PFSK-1 (cell line): ENCODE results near the gene PHLPP1.

Experiments
- FOXP2 ChIP-seq: optimal IDR thresholded peaks from 2 replicates; pipeline ENCODE3; 2011; ENCODE audit warnings: borderline replicate concordance, control low read depth, inconsistent platforms; ENCODE audit not compliant: insufficient read depth; ENCODE audit errors: extremely low read length, extremely low read depth
- POLR2AphosphoS5 ChIP-seq: IDR thresholded peaks from 2 replicates; pipeline ENCODE4 v1.6.1; 2012; ENCODE audit warnings: low read depth, mild to moderate bottlenecking, control low read depth, low read length, moderate library complexity
- SIN3A ChIP-seq: IDR thresholded peaks from 2 replicates; pipeline ENCODE4 v1.6.1; 2012; ENCODE audit warnings: mild to moderate bottlenecking, low read length, moderate library complexity, borderline replicate concordance; ENCODE audit not compliant: insufficient read depth
- TAF1 ChIP-seq: IDR thresholded peaks from 2 replicates; pipeline ENCODE4 v1.6.1; 2012; ENCODE audit warnings: low read length, control low read depth, borderline replicate concordance; ENCODE audit not compliant: insufficient read depth
- TF ChIP-seq, protein P1 (sequence below), 2 experiments: IDR thresholded peaks; 2 replicates each; pipeline versions ENCODE4 v1.6.1 to v1.8.0; 2011 to 2012; ENCODE audit warnings: low read depth in 2 of 2, low read length in 2 of 2, control low read depth in 1 of 2, inconsistent platforms in 1 of 2, mild to moderate bottlenecking in 1 of 2, moderate library complexity in 1 of 2; ENCODE audit not compliant: insufficient read depth in 1 of 2

The PHLPP1 gene

DNA sequence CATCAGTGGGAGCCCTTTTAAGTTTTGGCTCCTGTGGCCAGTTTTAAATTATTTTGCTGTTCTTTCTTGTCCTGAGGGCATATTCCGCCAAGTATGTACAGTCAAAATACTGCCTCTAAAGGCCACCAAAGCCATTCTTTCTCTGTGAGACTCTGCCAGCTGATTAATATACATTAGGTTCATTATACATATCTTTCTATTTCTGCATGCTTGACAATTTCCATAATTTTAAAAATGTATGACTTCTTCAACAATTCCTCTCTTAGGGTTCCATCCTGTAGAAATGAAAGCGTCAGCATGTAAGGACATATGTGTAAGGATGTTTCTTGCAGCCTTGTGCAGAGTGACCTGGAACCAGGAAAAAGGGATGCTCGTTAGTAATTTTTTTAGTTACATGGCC, 291.9 kb downstream of the PHLPP1 start:
- TF ChIP-seq, protein P1, sequence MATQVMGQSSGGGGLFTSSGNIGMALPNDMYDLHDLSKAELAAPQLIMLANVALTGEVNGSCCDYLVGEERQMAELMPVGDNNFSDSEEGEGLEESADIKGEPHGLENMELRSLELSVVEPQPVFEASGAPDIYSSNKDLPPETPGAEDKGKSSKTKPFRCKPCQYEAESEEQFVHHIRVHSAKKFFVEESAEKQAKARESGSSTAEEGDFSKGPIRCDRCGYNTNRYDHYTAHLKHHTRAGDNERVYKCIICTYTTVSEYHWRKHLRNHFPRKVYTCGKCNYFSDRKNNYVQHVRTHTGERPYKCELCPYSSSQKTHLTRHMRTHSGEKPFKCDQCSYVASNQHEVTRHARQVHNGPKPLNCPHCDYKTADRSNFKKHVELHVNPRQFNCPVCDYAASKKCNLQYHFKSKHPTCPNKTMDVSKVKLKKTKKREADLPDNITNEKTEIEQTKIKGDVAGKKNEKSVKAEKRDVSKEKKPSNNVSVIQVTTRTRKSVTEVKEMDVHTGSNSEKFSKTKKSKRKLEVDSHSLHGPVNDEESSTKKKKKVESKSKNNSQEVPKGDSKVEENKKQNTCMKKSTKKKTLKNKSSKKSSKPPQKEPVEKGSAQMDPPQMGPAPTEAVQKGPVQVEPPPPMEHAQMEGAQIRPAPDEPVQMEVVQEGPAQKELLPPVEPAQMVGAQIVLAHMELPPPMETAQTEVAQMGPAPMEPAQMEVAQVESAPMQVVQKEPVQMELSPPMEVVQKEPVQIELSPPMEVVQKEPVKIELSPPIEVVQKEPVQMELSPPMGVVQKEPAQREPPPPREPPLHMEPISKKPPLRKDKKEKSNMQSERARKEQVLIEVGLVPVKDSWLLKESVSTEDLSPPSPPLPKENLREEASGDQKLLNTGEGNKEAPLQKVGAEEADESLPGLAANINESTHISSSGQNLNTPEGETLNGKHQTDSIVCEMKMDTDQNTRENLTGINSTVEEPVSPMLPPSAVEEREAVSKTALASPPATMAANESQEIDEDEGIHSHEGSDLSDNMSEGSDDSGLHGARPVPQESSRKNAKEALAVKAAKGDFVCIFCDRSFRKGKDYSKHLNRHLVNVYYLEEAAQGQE (IDR thresholded peaks at IDR 0.05; ENCODE audit: insufficient read depth in 1 of 2, low read depth in 2 of 2, low read length in 2 of 2) = no peak
- no peak for TF ChIP-seq POLR2AphosphoS5
- TF ChIP-seq FOXP2 = no peak
- TF ChIP-seq SIN3A = no peak
- TF ChIP-seq TAF1 = no peak

DNA sequence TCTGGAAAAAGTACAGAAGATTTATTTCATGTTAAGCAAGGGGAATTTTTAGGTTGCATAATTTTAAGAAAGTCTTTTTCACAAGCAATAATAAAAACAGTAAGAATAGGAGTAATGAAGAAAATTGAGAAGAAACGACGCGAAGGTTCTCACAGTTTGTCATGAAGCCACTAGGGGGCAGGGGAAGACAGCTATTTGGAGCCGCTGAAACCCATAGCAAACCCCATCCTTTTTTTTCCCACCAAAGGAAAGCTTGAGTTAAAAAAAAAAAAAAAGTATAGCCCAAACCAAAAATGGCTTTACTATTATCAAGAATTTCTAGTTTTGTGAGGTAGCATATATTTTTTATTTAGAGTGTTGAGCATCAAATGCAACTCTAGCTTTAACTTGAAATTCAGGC, 300.9 kb downstream of the PHLPP1 start:
- TF ChIP-seq FOXP2 = no peak
- TF ChIP-seq TAF1 = no peak
- TF ChIP-seq POLR2AphosphoS5 = no peak
- TF ChIP-seq SIN3A = no peak
- TF ChIP-seq, protein P1 (IDR thresholded peaks at IDR 0.05; ENCODE audit: insufficient read depth in 1 of 2, low read depth in 2 of 2, low read length in 2 of 2) = no peak

DNA sequence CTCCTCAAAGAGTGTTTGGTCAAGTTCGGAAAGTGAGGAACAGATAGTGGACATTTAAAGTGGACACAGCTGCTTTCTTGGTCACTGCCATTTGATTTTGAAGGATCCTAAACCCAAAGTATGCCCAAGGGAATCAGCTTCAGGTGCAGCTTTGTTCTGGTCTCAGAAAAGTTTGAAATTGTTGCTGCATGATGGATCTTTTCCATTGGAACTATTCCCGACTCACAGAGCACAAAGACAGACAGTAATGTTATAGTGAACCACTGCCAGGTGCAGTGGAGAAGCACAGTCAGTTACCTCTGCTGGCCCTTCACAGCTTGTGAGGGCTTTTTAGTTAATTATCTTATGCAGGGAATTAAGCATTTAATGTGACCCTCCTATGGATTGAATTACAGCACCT, 301.7 kb downstream of the PHLPP1 start:
- TF ChIP-seq TAF1 = no peak
- TF ChIP-seq FOXP2 = no peak
- TF ChIP-seq POLR2AphosphoS5 = no peak
- no peak for TF ChIP-seq SIN3A
- TF ChIP-seq, protein P1 (IDR thresholded peaks at IDR 0.05; ENCODE audit: insufficient read depth in 1 of 2, low read depth in 2 of 2, low read length in 2 of 2) = no peak

DNA sequence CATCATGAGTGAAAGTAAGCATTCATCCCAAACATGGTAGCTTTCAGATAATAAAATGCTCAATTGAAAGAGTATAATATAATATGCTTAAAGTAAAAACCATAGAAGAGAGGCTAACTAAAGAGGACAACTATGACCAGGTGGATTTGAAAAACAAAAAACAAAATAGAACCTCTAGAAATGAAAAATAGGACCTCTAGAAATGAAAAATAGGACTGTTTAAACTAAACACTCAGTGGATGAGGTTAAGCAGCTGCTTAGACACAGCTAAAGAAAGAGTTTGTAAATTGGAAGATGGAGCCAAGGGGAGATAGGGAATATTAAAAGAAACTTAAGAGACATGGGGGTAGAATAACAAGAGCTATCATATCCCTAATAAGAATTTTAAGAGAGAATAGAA, 302.6 kb downstream of the PHLPP1 start:
- TF ChIP-seq SIN3A = no peak
- TF ChIP-seq POLR2AphosphoS5 = no peak
- no peak for TF ChIP-seq FOXP2
- TF ChIP-seq TAF1 = no peak
- TF ChIP-seq, protein P1 (IDR thresholded peaks at IDR 0.05; ENCODE audit: insufficient read depth in 1 of 2, low read depth in 2 of 2, low read length in 2 of 2) = no peak

DNA sequence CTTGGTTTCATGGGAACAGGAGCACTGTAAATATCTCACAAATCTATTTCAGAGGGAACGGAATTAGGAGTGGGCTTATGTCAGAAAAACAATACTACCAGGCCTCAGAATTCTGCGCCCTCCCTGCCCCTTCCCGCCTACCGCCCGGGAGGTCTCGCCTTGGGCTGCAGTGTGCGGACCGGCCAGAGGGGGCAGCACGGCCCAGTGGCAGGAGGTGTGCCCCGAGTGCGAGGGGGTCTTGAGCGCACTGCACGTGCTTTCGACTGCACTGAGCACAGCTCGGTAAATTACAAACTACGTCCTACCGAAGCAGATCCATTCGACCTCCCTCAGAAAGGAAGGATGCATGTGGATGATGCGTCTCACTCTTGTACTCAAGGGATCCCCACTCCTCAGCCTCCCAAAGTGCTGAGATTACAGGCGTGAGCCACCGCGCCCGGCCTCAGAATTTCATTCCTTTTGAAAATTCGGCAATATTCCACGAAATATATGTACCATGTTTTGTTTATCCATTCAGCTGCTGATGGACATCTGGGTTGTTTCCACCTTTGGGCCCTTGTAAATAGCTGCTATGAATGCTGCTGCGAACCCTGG, 307.2 kb downstream of the PHLPP1 start:
- TF ChIP-seq FOXP2 = no peak
- TF ChIP-seq, protein P1 (IDR thresholded peaks at IDR 0.05; ENCODE audit: insufficient read depth in 1 of 2, low read depth in 2 of 2, low read length in 2 of 2) = no peak
- no peak for TF ChIP-seq POLR2AphosphoS5
- no peak for TF ChIP-seq TAF1
- TF ChIP-seq SIN3A = no peak
